Measurements from ENCODE around the gene SDK2.

SDK2 gene

GRCh38 chr17:73611630-73612029, 32.6 kb downstream of the SDK2 start:
- no peak for DNase-seq (ENCODE audit: low read depth)

- no peak for DNase-seq (ENCODE audit: low read depth)
These were observed 33.8 kb downstream of the SDK2 start for GRCh38 chr17:73610331-73610911.

GRCh38 chr17:73609758-73610157, 34.5 kb downstream of the SDK2 start:
- DNase-seq (ENCODE audit: low read depth) = no peak

GRCh38 chr17:73609060-73609459, 35.2 kb downstream of the SDK2 start:
- no peak for DNase-seq (ENCODE audit: low read depth)

GRCh38 chr17:73605444-73605843, 38.8 kb downstream of the SDK2 start:
- DNase-seq (ENCODE audit: low read depth) = no peak

GRCh38 chr17:73604476-73604875, 39.8 kb downstream of the SDK2 start:
- no peak for DNase-seq (ENCODE audit: low read depth)

- no peak for DNase-seq (ENCODE audit: low read depth)
These were observed 40.3 kb downstream of the SDK2 start for GRCh38 chr17:73603971-73604370.

GRCh38 chr17:73600103-73600871, 44.0 kb downstream of the SDK2 start:
- DNase-seq (ENCODE audit: low read depth) = no peak

- no peak for DNase-seq (ENCODE audit: low read depth)
These were observed 44.6 kb downstream of the SDK2 start for GRCh38 chr17:73599599-73599998.

- DNase-seq (ENCODE audit: low read depth) = no peak
These were observed 46.0 kb downstream of the SDK2 start for GRCh38 chr17:73598212-73598611.

- DNase-seq (ENCODE audit: low read depth) = no peak
These were observed 48.3 kb downstream of the SDK2 start for GRCh38 chr17:73595931-73596330.

GRCh38 chr17:73595479-73595878, 48.8 kb downstream of the SDK2 start:
- DNase-seq (ENCODE audit: low read depth) = no peak

- no peak for DNase-seq (ENCODE audit: low read depth)
These were observed 49.2 kb downstream of the SDK2 start for GRCh38 chr17:73595068-73595467.

GRCh38 chr17:73594598-73594997, 49.6 kb downstream of the SDK2 start:
- DNase-seq (ENCODE audit: low read depth) = no peak

GRCh38 chr17:73594025-73594424, 50.2 kb downstream of the SDK2 start:
- no peak for DNase-seq (ENCODE audit: low read depth)

- no peak for DNase-seq (ENCODE audit: low read depth)
These were observed 50.8 kb downstream of the SDK2 start for GRCh38 chr17:73593249-73593965.

- no peak for DNase-seq (ENCODE audit: low read depth)
These were observed 51.7 kb downstream of the SDK2 start for GRCh38 chr17:73592501-73592961.

GRCh38 chr17:73592079-73592415, 52.2 kb downstream of the SDK2 start:
- no peak for DNase-seq (ENCODE audit: low read depth)

- no peak for DNase-seq (ENCODE audit: low read depth)
These were observed 52.8 kb downstream of the SDK2 start for GRCh38 chr17:73591296-73592078.

GRCh38 chr17:73589363-73589980, 54.8 kb downstream of the SDK2 start:
- DNase-seq (ENCODE audit: low read depth) = no peak

GRCh38 chr17:73588891-73589290, 55.4 kb downstream of the SDK2 start:
- DNase-seq (ENCODE audit: low read depth) = no peak

- DNase-seq (ENCODE audit: low read depth) = no peak
These were observed 55.9 kb downstream of the SDK2 start for GRCh38 chr17:73588301-73588846.

All from iris pigment epithelial cell (primary cell).